ENCODE measurements around the gene RGS7.

The RGS7 gene

DNA sequence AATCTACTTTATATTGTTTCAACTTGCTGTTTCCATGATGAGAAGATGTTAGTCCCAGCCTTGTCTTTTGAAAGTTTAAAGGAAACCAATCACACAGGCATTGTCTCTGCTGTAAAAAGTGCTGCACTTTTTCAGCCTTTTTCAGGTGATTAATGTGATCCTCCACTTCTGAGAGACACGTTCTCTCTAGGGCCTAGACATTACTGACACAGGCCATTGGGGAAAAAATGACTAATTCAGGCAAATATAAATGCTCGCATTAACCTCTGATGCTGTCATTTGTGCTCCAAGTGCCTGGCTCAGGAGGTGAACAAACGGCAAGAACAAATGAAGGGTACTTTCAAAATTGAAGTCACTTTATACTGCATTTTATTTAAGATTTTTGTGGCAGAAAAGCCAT, 32.4 kb upstream of the RGS7 start:
- no peak overlapping the region for H3K4me3 ChIP-seq (ENCODE audit: low read depth, low read length)
- in situ Hi-C loops (cut with HindIII; ENCODE audit: low sequenced_read_pairs), result no loop called here
- TF ChIP-seq, protein P1, sequence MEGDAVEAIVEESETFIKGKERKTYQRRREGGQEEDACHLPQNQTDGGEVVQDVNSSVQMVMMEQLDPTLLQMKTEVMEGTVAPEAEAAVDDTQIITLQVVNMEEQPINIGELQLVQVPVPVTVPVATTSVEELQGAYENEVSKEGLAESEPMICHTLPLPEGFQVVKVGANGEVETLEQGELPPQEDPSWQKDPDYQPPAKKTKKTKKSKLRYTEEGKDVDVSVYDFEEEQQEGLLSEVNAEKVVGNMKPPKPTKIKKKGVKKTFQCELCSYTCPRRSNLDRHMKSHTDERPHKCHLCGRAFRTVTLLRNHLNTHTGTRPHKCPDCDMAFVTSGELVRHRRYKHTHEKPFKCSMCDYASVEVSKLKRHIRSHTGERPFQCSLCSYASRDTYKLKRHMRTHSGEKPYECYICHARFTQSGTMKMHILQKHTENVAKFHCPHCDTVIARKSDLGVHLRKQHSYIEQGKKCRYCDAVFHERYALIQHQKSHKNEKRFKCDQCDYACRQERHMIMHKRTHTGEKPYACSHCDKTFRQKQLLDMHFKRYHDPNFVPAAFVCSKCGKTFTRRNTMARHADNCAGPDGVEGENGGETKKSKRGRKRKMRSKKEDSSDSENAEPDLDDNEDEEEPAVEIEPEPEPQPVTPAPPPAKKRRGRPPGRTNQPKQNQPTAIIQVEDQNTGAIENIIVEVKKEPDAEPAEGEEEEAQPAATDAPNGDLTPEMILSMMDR (IDR thresholded peaks at IDR 0.05; ENCODE audit: low read depth, low read length), result no peak
- DNase-seq (ENCODE audit: low read depth, low spot score), result no peak

DNA sequence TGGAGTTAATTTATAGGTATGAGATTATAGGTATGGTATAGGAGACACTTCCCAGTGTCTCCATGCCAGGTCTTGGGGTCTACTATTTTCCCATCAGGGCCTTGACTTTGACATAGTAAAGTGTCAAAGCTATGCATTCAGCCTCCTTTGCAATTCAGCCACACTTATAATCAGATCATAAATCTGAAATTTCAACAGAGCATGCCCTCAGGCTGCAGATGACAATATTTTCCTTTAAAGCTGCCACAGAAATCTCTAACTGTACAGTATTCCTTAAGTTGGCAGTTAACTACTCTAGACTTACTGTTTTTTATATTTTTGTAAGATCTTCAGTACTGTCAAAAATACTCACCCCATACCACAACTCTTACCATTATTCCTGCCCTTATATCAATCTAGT, 30.2 kb upstream of the RGS7 start:
- in situ Hi-C loops (cut with HindIII; ENCODE audit: low sequenced_read_pairs), result no loop called here
- TF ChIP-seq, protein P1 (IDR thresholded peaks at IDR 0.05; ENCODE audit: low read depth, low read length), result no peak
- no peak overlapping the region for H3K4me3 ChIP-seq (ENCODE audit: low read depth, low read length)

DNA sequence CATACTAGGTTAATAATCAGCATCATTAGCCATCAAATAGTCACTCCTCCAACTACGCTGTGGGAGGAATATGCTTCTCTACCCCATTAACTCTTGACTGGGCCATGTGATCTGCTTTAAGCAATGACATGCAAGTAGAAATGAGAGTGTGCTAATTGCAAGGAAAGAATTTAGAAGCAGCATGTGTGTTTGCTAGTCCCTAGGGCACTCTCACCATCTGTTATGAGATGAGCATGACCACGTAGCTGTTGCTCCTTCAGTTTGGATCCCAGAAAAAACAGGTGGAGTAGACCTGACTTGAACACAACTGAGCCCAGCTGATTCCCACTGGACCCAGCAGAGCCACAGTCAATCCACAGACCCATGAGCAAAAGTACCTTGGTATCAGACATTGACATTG, 19.7 kb upstream of the RGS7 start:
- no peak for DNase-seq (ENCODE audit: low read depth, low spot score)
- H3K4me3 ChIP-seq (ENCODE audit: low read depth, low read length), result no peak overlapping the region
- in situ Hi-C loops (cut with HindIII; ENCODE audit: low sequenced_read_pairs), result no loop called here
- TF ChIP-seq, protein P1 (IDR thresholded peaks at IDR 0.05; ENCODE audit: low read depth, low read length), result no peak

More for the DNA sequence above, 30.2 kb upstream of the RGS7 start:
- no peak for DNase-seq (ENCODE audit: low read depth, low spot score)

DNA sequence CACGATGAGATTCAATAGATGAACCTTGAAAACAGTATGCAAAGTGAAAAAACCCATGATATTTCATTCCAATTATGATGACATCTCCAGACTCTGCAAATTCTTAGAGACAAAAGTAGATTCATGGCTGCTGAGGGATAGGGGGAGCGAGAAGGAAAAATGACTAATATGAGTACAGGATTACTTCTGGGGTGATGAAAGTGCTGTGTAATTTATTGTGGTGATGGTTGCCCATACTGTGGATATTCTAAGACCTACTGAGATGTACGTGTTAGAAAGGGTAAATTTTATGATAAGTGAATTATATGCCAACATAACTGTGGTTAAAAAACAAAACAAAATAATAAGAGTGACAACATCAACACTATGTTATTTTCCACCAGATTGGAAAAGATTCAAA, 18.9 kb upstream of the RGS7 start:
- in situ Hi-C loops (cut with HindIII; ENCODE audit: low sequenced_read_pairs), result no loop called here
- H3K4me3 ChIP-seq (ENCODE audit: low read depth, low read length), result no peak overlapping the region
- TF ChIP-seq, protein P1 (IDR thresholded peaks at IDR 0.05; ENCODE audit: low read depth, low read length), result no peak
- DNase-seq (ENCODE audit: low read depth, low spot score), result no peak

DNA sequence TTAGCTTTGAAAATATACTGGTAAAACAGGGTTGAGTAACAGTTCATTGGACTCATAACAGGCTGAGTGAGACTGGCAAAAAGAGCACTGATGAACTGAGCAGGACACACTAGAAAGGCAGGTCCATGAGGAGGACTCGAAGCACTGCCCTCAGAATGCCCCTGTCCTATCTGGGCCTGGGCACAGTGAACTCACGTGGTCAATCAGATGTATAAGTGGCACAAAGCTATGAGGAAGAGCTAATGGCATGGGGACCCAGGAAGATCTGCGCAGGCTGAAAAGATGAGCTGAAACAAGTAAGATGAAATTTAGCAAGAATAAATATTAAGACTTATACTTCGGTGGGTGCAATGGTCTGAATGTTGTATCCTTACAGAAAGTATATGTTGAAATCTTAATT, 9.2 kb upstream of the RGS7 start:
- H3K4me3 ChIP-seq (ENCODE audit: low read depth, low read length), result no peak overlapping the region
- TF ChIP-seq, protein P1 (IDR thresholded peaks at IDR 0.05; ENCODE audit: low read depth, low read length), result no peak
- no peak for DNase-seq (ENCODE audit: low read depth, low spot score)
- in situ Hi-C loops (cut with HindIII; ENCODE audit: low sequenced_read_pairs), result no loop called here

DNA sequence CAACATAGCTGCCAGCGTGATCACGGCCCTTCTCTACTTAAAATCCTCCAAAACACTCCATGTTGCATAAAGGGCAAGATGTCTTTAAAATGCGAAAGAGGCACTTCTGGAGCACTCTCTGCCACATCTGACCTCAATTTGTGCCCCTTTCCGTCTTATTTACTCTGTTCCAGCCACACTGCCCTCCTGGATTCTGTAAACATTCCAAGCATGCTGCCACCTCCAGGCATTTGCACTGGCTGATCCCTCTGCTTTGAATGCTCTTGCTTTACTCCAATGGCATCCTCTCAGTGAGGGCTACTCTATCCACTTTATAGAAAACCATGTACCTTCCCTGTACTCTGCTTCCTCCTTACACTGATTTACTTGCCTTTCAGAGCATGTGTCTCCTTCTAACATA, 5.3 kb upstream of the RGS7 start:
- DNase-seq (ENCODE audit: low read depth, low spot score), result no peak
- TF ChIP-seq, protein P1 (IDR thresholded peaks at IDR 0.05; ENCODE audit: low read depth, low read length), result no peak
- no peak overlapping the region for H3K4me3 ChIP-seq (ENCODE audit: low read depth, low read length)
- in situ Hi-C loops (cut with HindIII; ENCODE audit: low sequenced_read_pairs), result no loop called here
